ENCODE data around the gene RBM14.

RBM14 gene

GRCh38 chr11:66624450-66624849, 8.0 kb downstream of the RBM14 start:
- Histone ChIP-seq H3K27ac (ENCODE audit: low read depth, low read length) (no peak overlapping the region), H3K79me2 (ENCODE audit: control insufficient read depth, low read length) (peaks cover 100% of the 10 kb centered on the region), H4K20me1 (ENCODE audit: control insufficient read depth, insufficient read depth, low read depth, low read length) (peaks cover 67% of the 10 kb centered on the region), H3K36me3 (ENCODE audit: control insufficient read depth, low read length) (peaks cover 98% of the 10 kb centered on the region), H3K4me1 (ENCODE audit: control insufficient read depth, low read length) (peaks cover 26% of the 10 kb centered on the region), H3K27me3 (ENCODE audit: control insufficient read depth, low read length) (no peaks in the 10 kb centered on the region), H3K9me3 (ENCODE audit: control insufficient read depth, insufficient read depth, low read length) (no peaks in the 10 kb centered on the region), H3K9me2 (replicated peaks; ENCODE audit: control insufficient read depth, low read length) (no peaks in the 10 kb centered on the region), H3K4me3 (ENCODE audit: low read length) (no peak overlapping the region), H3K4me2 (ENCODE audit: low read length) (no peak overlapping the region), H3F3A (ENCODE audit: control insufficient read depth, insufficient read depth) (peaks cover 7% of the 10 kb centered on the region)
- TF ChIP-seq EZH2phosphoT487 (IDR thresholded peaks at IDR 0.05; ENCODE audit: borderline replicate concordance, low read length), result no peak
- no peak for TF ChIP-seq CTCF (IDR thresholded peaks at IDR 0.05; ENCODE audit: low read depth, low read length, poor library complexity, severe bottlenecking)

- Histone ChIP-seq H3K4me2 (ENCODE audit: low read length) (no peak overlapping the region), H3F3A (ENCODE audit: control insufficient read depth, insufficient read depth) (peaks cover 14% of the 10 kb centered on the region), H4K20me1 (ENCODE audit: control insufficient read depth, insufficient read depth, low read depth, low read length) (peaks cover 63% of the 10 kb centered on the region), H3K4me3 (ENCODE audit: low read length) (no peak overlapping the region), H3K4me1 (ENCODE audit: control insufficient read depth, low read length) (peaks cover 20% of the 10 kb centered on the region), H3K79me2 (ENCODE audit: control insufficient read depth, low read length) (peaks cover 100% of the 10 kb centered on the region), H3K27me3 (ENCODE audit: control insufficient read depth, low read length) (no peaks in the 10 kb centered on the region), H3K27ac (ENCODE audit: low read depth, low read length) (no peak overlapping the region), H3K9me2 (replicated peaks; ENCODE audit: control insufficient read depth, low read length) (no peaks in the 10 kb centered on the region), H3K36me3 (ENCODE audit: control insufficient read depth, low read length) (peaks cover 100% of the 10 kb centered on the region), H3K9me3 (ENCODE audit: control insufficient read depth, insufficient read depth, low read length) (no peaks in the 10 kb centered on the region)
- TF ChIP-seq CTCF (IDR thresholded peaks at IDR 0.05; ENCODE audit: low read depth, low read length, poor library complexity, severe bottlenecking) (no peak), EZH2phosphoT487 (IDR thresholded peaks at IDR 0.05; ENCODE audit: borderline replicate concordance, low read length) (no peak)
Observed at GRCh38 chr11:66625041-66625751, 8.8 kb downstream of the RBM14 start.

- Histone ChIP-seq H3K36me3 (ENCODE audit: control insufficient read depth, low read length) (peaks cover 100% of the 10 kb centered on the region), H3K4me1 (ENCODE audit: control insufficient read depth, low read length) (peaks cover 16% of the 10 kb centered on the region), H4K20me1 (ENCODE audit: control insufficient read depth, insufficient read depth, low read depth, low read length) (peaks cover 59% of the 10 kb centered on the region), H3K27ac (ENCODE audit: low read depth, low read length) (no peak overlapping the region), H3K9me2 (replicated peaks; ENCODE audit: control insufficient read depth, low read length) (no peaks in the 10 kb centered on the region), H3K4me3 (ENCODE audit: low read length) (no peak overlapping the region), H3F3A (ENCODE audit: control insufficient read depth, insufficient read depth) (peaks cover 20% of the 10 kb centered on the region), H3K9me3 (ENCODE audit: control insufficient read depth, insufficient read depth, low read length) (no peaks in the 10 kb centered on the region), H3K79me2 (ENCODE audit: control insufficient read depth, low read length) (peaks cover 100% of the 10 kb centered on the region), H3K4me2 (ENCODE audit: low read length) (no peak overlapping the region), H3K27me3 (ENCODE audit: control insufficient read depth, low read length) (no peaks in the 10 kb centered on the region)
- TF ChIP-seq EZH2phosphoT487 (IDR thresholded peaks at IDR 0.05; ENCODE audit: borderline replicate concordance, low read length) (no peak), CTCF (IDR thresholded peaks at IDR 0.05; ENCODE audit: low read depth, low read length, poor library complexity, severe bottlenecking) (no peak)
Observed at GRCh38 chr11:66625752-66626149, 9.3 kb downstream of the RBM14 start.

Data from DOHH2 (cell line).